Ammon's horn (tissue), 1 donor: ENCODE results near the gene CCT3.

Source experiments
- DNase-seq: peaks from one replicate; pipeline ENCODE4 v3.0.0-alpha.2; 2016; ENCODE audit warnings: low spot score

The CCT3 gene

DNA sequence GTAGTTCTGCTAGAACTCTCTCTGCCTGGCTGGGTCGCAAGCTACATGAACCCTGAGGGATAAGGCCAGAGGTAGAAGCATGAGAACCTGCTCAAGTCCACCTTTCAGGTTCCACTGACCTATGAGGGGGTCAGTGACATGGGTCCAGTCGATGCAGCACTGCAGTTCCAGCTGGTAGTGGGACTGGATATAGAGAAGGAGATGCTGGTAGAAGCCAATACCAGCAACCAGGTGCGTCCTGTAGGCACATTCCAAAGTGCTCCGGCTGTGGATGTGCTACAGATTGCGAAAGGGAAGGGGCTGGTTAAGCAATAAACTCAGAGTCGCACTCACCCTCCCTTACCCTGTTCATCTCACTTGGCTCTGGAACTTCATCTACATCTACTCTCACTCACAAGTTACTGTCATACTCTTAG, 61.1 kb downstream of the CCT3 start:
- DNase-seq, result no peak

DNA sequence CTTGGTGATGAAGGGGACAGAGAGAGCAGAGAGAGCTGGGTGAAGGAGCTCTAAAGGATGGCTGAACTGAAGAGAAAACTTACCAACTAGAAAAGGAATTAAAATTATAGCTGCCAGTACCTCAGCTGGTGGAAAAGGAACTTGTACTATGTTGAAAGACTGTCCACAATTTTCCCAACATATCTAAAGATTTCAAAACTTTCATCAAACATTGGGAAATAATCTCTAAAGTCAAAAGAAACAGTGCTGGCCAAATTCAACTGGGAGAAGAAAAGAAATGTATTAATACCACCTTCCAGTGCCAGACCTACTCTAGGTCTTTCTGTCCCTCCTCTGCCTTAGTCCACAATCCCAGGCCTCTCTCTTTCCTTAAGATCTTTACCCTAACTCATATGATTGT, 61.6 kb downstream of the CCT3 start:
- no peak for DNase-seq

DNA sequence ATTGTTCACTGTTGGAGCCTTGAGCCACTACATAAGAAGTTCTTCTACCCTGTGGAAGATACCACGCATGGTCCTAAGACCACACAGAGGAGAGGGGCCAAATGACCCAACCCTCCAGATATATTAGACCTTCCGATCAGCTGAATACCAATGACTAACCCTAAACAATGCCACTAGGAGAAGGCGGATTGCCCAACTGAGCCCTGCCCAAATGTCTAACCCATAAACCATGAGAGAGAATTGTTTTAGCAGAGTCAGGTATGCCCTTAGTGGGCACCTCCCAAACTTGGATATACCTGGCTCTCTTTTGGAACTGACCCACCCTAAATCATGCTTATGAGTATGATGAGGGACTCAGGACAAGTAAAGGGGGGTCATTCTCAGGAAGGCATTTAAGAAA, 67.8 kb downstream of the CCT3 start:
- no peak for DNase-seq

DNA sequence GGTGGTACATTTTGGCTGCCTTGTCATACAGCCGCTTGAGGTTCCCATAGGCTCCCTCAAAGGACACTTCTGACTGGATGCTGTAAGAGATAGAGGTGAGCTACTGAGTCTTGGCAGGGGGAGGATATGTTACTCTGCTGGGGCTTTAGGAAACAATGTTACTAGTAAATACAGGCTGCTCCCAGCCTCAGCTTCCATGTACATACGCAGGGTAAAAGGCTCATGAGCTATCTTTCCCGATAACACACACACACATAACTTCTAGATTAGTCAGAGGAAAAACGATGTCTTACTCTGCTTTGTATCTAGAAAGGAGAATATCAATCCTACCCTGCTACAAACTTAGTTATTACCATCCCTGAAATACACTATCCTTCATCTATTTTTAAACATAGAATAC, 69.8 kb downstream of the CCT3 start:
- no peak for DNase-seq

DNA sequence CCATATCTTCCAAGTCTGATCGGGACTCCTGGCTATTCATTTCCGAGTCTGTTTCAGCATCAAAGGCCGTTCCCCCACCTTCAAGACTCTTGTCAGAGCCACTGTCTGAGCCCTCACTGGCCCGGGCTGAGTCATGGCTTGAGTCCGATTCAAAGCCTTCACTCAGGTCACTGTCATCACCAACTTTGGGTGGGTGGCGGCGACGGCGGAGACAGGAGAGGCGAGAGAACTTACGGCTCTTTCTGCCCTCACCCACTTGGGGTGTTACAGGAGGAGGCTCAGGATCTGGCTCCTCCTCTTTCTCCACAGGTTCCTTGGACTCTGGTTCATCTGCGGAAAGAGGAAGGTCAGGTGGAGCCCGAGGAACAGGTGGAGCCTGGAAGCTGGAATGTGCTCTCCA, 72.0 kb downstream of the CCT3 start:
- no peak for DNase-seq

DNA sequence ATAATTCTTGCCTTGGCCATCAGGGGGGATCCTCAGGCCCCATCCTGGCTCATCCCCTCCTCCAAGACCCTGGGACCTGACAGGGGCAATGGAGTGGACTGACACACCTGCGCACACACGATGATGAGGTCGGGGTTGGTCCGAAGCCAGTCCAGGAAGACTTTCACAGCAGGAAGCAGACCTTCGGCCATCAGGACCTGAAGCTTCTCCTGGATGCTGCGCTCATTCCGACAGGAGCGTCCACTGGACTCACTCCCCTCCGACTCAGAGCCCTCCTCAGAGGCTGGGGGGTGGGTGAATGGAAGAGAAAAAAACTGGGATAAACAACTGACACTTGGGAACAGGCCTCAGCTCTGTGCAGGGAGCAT, 74.8 kb downstream of the CCT3 start:
- DNase-seq, result no peak

DNA sequence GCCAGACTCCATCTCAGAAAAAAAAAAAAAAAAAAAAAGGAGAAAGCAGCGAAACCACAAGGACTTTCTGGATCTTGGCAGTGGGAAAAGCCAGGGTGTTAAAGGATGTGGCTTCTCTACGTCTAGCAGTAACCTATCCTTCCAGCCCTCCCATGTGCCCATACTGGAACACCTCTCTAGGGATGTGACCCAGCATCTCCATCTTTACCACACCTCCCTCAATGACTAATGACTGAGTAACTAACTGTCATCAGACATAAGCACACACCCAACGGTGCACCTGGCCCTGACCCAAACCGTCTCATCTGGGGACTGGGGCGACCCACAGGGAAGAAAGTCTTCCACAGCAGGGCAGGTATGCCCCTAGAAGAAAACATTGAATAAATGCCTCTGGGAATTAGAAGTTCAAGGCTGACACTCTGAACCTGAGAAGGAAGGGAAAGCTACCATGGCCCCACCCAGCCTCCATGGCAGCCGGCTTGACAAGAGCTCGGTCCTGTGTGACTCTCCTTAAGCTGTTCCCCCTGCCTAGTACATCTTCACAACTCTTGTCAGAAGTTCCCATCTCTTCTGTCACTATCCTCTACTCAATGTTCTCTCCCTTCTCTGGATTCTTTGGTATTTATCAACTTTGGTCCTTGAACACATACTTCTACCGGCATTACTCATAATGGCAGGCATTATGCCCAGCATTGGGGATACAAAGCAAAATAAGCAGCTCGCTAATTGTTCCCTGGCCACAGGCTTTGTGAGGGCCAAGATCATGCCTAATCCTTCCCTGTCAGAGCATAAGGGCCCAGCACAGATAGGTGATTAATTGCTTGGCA, 75.4 kb downstream of the CCT3 start:
- DNase-seq, result no peak

DNA sequence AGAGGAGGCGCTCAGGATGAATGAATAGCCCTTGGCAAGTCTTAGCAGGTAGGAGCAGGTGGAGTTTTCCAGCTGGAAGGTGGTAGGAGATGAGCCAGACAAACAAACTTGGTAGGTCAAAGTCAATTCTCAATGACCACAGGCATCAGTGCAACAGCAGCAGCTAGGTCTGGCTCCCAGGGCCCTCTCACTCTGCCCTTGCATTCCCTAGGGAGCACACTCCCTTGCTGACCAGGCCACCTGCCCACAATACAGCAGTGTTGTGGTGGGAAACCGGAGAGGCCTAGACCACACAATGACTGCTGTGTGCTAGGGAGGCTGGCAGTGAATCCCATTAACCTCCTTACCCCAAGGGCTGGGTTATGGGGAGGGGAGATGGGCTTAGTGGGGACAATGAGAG, 77.2 kb downstream of the CCT3 start:
- peak; percentile 53 for DNase-seq

DNA sequence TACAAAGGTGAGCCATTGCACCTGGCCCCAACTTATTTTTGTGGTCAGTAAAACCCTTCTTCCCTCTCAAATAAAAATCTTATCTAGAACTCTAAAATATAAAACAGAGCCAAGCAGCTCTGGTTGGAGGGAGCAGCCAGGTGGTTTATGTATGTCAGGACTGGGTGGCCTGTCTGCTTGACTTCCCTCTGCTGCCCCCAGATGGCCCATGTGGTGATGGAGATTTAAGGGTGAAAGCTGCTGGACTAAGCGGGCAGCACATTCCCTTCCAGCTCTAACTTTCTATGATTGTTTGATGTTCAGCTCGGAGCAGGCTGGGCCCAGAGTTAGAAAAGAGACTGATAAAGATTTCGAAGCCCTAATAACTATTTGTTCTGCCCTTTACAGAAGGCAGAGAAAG, 78.3 kb downstream of the CCT3 start:
- DNase-seq, result peak; percentile 74
